HG02763 (cell line): ENCODE data around the gene KIN.
"Not testable (repeated sequence)": the region's sequence is repeated elsewhere in the genome, so short reads cannot be mapped to it uniquely, and the experiment has no call there.

ENCODE experiments used
- ATAC-seq: cut with Tn5 transposase; IDR thresholded peaks from one replicate; pipeline ENCODE4 v1.9.1; 2021; ENCODE audit warnings: mild to moderate bottlenecking, moderate library complexity; ENCODE audit not compliant: unreplicated experiment

KIN gene, protein sequence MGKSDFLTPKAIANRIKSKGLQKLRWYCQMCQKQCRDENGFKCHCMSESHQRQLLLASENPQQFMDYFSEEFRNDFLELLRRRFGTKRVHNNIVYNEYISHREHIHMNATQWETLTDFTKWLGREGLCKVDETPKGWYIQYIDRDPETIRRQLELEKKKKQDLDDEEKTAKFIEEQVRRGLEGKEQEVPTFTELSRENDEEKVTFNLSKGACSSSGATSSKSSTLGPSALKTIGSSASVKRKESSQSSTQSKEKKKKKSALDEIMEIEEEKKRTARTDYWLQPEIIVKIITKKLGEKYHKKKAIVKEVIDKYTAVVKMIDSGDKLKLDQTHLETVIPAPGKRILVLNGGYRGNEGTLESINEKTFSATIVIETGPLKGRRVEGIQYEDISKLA

GRCh38 chr10:7787857-7788638 lies at the start of gene KIN, which contains the start of gene ATP5F1C:
TSS of gene KIN (minus strand) at chr10:7787993. CDS start at chr10:7787933, 60 bp downstream.
TSS of gene ATP5F1C (plus strand) at chr10:7788177. CDS start at chr10:7788208, 31 bp downstream.
- ATAC-seq = peak; percentile 95

DNA sequence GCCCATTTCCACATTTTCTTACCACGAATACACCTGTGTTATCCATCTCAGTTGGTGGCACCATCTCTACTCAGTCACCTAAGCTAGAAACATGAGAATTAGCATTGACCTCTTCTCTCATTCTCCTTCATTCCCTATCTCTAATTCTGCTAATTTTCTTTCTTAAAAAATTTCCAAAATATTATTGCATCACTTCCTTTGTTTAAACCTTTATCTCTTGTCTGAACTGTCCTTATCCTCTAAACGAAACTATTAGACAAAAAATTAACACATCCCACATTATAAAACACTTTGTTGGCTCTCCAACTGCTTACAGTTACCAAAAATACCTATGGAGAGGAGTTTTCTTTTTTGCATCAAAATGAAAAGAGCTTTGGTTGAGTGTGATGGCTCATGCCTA lies 48.8 kb upstream of the KIN start:
- ATAC-seq = no peak

GRCh38 chr10:7834262-7834661 lies 46.5 kb upstream of the KIN start:
- ATAC-seq = no peak

DNA sequence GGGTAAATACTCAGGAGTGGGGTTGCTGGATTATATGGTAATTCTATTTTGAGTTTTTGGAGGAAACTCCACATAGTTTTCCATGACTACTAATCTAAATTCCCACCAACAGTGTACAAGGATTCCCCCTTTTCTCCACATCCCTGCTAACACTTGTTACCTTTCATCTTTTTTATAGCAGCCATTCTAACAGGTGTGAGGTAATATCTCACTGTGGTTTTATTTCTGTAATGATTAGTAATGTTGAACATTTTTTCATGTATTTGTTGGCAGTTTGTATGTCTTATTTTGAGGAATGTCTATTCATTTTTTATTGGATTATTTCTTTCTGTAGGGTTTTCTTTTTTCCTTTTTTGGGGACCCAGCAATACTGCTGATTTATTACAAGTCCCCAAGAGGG lies 45.4 kb upstream of the KIN start:
- ATAC-seq = no peak

DNA sequence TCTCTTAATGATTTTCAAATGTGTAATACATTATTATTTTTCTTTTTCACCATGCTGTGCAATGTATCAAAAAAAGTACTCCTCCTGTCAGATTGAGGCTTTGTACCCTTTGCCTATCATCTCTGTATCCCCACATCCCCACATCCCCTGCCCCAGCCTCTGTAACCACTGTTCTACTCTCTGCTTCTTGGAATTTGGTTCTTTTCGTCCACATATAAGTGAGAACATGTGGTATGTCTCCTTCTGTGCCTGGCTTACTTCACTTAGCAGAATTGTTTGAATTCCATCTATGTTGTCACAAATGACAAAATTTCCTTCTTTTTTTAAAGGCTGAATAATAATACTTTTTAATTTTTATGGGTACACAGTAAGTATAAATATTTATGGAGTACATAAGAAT lies 44.3 kb upstream of the KIN start:
- no peak for ATAC-seq

GRCh38 chr10:7829289-7829834 lies 41.6 kb upstream of the KIN start:
- no peak for ATAC-seq

DNA sequence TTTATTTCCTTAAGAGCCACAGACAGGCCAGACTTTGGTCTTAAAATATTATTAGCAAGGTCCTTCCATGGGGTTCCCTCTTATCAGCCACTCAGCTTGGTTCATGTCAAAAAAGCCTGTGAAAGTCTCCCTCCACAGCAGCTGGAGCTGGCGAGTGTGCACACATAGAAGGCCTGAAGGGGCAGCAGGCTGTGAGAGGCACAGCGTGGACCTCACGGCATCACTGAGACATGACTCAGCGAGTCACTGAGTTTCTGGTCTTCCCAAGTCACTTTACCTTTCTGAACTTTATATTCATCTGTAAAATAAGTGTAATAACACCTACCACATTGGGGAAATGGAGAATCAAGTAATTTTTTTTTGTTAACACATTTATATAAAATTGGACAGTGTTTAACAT lies 39.2 kb upstream of the KIN start:
- ATAC-seq = no peak

DNA sequence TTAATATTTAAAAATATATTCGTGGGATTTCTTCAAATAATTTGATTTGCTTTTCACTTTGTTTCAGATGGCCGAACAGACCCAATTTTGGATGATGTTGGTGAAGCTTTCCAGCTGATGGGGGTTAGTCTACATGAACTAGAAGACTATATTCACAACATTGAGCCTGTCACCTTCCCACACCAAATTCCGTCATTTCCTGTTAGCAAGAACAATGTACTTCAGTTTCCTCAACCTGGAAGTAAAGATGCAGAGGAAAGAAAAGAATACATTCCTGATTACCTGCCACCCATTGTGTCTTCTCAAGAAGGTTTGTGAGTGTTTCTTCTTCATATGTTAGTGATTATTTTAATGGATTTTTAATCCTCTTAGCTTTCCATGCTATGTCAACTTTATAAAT lies 36.5 kb upstream of the KIN start:
- no peak for ATAC-seq

DNA sequence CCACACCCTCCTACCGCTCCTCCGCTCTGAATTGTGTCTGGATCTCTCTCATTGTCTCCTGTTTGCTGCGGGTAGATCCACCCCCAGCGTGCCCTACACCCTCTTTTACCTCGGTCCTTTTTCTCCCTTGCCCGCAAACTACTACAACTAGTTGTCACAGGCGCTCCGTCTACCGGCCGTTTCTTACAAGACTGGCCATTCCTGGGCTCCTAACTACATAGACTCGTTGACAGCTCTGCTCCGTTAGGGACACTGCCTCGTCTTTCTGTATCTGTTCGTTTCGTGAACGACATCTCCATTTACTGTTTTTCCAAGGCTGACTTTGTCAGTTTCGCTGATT lies 31.3 kb upstream of the KIN start:
- ATAC-seq = peak; percentile 34

DNA sequence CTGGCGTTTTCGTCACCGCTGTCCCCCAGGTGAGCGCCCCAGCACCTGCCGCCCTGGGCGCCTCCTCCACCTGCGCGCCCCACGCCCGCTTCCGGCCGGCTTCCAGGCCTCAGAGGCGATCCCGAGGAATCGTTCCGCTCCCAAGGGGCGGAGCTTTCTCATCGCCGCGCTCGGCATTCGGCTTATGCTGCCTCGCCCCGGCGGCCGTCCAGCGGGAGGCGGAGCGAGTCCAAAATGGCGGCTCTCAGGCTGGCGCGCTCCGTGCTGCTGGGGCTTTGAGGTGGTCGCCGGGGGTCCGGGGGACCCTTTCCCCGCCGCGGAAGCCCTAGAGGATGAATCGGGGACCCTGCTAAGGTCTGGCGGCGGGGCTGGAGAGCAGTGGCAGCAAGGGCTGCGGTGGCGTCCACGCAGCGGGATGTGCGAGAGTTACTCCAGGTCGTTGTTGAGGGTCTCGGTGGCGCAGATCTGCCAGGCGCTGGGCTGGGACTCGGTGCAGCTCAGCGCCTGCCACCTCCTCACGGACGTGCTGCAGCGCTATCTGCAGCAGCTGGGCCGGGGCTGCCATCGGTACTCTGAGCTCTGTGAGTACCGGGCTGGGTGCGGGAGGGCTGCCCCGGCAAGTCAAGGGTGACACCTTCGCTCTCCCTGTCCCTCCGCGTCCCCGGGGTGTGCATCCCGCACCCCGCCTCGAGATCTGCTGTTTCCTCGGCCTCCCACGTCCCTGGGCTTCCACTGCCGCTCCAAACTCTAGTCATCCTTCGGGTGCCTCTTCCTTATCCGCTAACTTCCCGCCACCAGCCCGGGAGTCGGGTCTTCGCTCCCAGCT lies 30.7 kb upstream of the KIN start, which contains the start of gene TAF3:
TSS of gene TAF3 (plus strand) at position 211 of the 826 bp plus-strand sequence. CDS start at position 416, 205 bp downstream.
- peak; percentile 86 for ATAC-seq

GRCh38 chr10:7817984-7818294 lies 30.1 kb upstream of the KIN start:
- ATAC-seq = peak; percentile 10

GRCh38 chr10:7817576-7817975 lies 29.8 kb upstream of the KIN start:
- ATAC-seq = no peak

DNA sequence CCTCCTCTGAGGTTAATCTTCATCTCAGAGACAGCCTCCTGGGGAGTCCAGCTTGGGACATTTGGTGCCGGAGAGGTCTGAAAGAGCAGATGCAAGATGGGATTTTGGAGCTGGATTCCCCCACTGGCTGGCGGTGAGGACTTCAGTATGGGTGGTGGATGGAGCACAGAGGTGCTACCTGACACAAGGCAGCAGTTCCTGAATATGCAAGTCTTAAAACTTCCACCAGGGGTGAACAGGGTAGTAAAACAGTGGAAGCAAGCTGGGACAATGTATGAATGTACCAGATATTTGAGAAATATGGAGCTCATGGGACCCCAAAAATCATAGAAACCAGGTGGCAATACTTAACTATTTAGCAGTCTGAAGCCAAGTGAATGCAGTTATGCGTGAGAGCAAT lies 25.7 kb upstream of the KIN start:
- no peak for ATAC-seq

GRCh38 chr10:7811743-7812142 lies 23.9 kb upstream of the KIN start:
- not testable (repeated sequence) for ATAC-seq

DNA sequence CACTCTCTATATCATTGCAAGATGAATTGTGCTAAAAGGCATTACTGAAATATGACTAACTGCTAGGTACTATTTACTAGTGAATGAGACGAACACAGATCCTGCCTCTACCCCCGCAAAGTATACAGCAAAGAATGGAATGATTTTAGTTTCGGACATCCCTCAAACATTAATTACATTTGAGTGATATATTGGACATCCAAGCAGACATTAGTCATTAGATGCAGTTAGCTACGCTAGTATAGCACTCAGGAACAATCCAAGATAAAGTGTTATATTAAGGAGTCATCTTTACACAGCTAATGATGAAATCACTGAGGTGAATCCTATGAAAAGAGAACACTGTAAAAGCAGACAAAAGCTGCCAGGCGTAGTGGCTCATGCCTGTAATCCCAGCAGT lies 23.2 kb upstream of the KIN start:
- no peak for ATAC-seq

DNA sequence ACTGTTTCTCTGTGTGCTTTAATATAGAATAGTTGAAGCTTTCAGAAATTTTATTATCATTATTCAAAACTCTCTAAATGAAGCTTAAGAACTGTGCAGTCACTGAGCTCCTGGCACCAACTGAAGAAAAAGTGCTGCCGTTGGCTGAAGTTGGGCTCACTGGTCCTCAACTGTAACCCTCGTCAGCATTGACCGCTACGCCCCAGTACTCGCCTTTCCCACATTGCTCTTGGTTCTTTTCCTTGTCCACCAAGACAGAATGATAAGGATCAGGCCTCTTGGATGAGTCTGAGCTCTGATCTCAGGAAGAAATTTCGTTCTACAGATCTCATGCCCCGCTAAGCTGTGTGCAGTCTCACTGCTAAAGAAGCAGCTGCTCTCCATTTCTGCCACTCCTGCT lies 22.6 kb upstream of the KIN start:
- no peak for ATAC-seq

- ATAC-seq = no peak
Measured at GRCh38 chr10:7808686-7809267, 21.0 kb upstream of the KIN start.

GRCh38 chr10:7804741-7805140 lies 16.9 kb upstream of the KIN start:
- ATAC-seq = no peak

DNA sequence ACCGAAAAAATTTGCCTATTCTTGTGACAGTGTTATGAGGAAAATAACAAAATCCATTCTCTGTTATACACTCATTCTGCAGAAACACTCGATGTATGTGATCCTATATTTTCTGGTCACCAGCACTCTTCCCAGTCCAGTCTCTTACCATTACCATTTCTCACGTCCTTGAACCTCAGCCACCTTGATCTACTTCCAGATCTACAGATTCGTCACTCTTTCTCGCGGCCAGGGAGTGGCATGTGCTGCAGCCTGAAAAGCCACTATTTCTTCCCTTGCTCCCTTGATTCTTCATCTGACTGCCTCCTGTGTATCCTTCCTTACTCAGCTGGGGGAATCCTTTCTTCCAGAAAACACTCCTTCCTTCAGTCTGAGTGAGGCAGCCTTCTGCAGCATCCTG lies 16.4 kb upstream of the KIN start:
- no peak for ATAC-seq

DNA sequence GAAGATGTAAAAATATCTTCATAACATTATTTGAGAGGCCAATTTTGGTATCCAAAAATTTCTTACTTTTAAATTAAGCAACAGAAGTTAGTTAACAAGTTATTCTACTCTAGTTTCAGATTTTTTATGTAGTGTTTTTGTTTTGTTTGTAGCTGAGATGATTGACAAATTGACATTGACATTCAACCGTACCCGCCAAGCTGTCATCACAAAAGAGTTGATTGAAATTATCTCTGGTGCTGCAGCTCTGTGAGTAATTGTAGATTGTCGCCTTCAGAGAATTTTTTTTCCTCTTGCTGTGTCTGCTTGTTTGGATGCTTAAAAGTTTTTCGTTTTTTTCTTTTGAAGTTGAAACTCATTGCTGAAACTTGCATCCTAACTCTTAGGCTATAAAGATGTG lies 14.8 kb upstream of the KIN start:
- no peak for ATAC-seq

GRCh38 chr10:7797582-7797981 lies 9.8 kb upstream of the KIN start:
- no peak for ATAC-seq
